Measurements from ENCODE around the gene N4BP2L2. TPM values are rescaled to one million over a fixed set of nuclear protein-coding genes. Genes with fewer than 3 reads are reported as not detected.

The N4BP2L2 gene
- total RNA-seq, 2 donors from 2014 or later, result 59.6 to 82.3 TPM

DNA sequence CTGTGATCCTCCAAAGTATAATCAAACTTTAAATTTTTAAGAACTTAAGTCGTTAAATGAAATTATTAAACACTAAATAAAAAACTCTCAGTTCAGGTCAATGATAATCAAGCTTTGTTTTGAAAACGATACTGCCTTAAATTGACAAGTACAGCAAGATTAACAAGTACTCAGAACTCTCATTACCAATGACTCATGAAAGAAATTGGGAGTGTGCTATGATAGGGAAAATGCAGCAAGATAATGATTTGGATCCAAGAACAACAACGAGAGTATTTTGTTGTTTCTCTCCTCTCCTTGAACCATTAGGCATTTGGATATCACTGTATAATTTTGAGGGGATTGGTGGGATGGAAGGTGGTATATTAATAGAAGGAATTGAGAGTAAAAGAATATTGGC is 10.2 kb downstream of the N4BP2L2 start:
- Histone ChIP-seq H3K4me3 (no peak overlapping the region), H3K4me1 (peaks cover 12% of the 10 kb centered on the region), H3K36me3 (no peaks in the 10 kb centered on the region), H3K9ac (ENCODE audit: low read depth in 2 of 2, low read length in 2 of 2) (no peak overlapping the region), H3K27ac (no peak overlapping the region), H3K9me3 (no peaks in the 10 kb centered on the region), H3K27me3 (no peaks in the 10 kb centered on the region)
- TF ChIP-seq, protein P1, sequence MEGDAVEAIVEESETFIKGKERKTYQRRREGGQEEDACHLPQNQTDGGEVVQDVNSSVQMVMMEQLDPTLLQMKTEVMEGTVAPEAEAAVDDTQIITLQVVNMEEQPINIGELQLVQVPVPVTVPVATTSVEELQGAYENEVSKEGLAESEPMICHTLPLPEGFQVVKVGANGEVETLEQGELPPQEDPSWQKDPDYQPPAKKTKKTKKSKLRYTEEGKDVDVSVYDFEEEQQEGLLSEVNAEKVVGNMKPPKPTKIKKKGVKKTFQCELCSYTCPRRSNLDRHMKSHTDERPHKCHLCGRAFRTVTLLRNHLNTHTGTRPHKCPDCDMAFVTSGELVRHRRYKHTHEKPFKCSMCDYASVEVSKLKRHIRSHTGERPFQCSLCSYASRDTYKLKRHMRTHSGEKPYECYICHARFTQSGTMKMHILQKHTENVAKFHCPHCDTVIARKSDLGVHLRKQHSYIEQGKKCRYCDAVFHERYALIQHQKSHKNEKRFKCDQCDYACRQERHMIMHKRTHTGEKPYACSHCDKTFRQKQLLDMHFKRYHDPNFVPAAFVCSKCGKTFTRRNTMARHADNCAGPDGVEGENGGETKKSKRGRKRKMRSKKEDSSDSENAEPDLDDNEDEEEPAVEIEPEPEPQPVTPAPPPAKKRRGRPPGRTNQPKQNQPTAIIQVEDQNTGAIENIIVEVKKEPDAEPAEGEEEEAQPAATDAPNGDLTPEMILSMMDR (IDR thresholded peaks at IDR 0.05), result no peak
- intact Hi-C loops (cut with DNase I), result no loop called here
- no peak for DNase-seq

DNA sequence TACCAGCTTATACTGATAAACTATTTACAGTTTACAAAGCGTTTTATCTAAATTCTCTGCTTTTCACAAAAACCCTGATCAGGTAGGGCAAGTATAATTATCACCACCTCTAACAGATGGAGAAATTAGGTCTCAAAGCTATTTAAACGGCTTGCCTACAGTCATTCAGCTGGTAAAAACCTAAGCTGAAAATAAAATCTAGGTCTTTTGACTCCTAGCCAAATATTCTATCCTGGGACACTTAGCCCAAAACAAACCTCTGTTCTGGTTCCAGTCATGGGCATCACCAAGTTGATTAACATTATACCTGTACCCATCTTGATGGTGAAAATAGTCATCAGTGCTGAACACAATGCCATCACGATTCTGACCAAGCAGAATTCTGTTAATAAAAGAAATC is 11.4 kb downstream of the N4BP2L2 start:
- TF ChIP-seq, protein P1 (IDR thresholded peaks at IDR 0.05), result no peak
- no peaks in the 10 kb centered on the region for H3K36me3 ChIP-seq
- H3K4me1 ChIP-seq, result peaks cover 12% of the 10 kb centered on the region
- DNase-seq, result no peak
- no peaks in the 10 kb centered on the region for H3K9me3 ChIP-seq
- H3K27me3 ChIP-seq, result no peaks in the 10 kb centered on the region
- intact Hi-C loops (cut with DNase I), result no loop called here
- no peak overlapping the region for H3K4me3 ChIP-seq
- no peak overlapping the region for H3K9ac ChIP-seq (ENCODE audit: low read depth in 2 of 2, low read length in 2 of 2)
- H3K27ac ChIP-seq, result no peak overlapping the region

DNA sequence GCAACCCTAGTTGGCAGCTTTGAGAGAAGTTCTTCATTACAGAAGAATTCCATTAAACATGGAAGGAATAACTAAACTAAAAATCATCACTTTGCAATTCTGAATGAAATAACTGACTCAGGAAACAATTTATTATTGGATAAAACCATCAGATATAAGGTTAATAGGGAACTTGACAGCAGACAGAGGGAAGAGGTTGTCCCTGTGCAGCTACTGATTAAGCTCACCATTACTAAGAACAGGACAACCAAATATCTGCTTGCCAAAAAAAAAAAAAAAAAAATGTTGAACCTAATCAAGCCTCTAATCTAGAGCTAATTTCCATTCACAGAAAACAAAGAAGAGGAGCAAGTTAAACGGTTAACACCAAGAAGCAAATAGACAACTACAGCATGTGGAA is 12.8 kb downstream of the N4BP2L2 start:
- no peak for DNase-seq
- Histone ChIP-seq H3K27ac (no peak overlapping the region), H3K4me3 (no peak overlapping the region), H3K4me1 (peaks cover under 1% of the 10 kb centered on the region), H3K36me3 (no peaks in the 10 kb centered on the region), H3K27me3 (no peaks in the 10 kb centered on the region), H3K9me3 (no peaks in the 10 kb centered on the region), H3K9ac (ENCODE audit: low read depth in 2 of 2, low read length in 2 of 2) (no peak overlapping the region)
- intact Hi-C loops (cut with DNase I), result no loop called here
- TF ChIP-seq, protein P1 (IDR thresholded peaks at IDR 0.05), result no peak

DNA sequence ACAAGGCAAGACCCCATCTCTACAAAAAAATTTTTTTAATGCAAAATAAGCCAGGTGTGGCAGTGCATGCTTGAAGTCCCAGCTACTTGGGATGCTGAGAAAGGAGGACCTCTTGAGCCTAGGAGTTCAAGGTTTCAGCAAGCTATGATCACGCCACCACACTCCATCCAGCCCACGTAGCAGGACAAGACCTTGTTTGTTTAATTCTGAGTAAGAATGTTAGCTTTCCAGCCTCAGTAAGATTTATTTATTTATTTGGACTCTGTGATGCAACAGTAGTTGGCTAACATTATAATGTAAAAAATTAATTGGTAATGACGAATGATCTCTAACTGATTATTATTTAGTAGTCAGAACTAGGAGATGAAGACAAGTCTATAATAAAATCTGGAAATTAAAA is 23.3 kb downstream of the N4BP2L2 start:
- no peaks in the 10 kb centered on the region for H3K9me3 ChIP-seq
- no peaks in the 10 kb centered on the region for H3K4me1 ChIP-seq
- no peaks in the 10 kb centered on the region for H3K27me3 ChIP-seq
- H3K4me3 ChIP-seq, result no peak overlapping the region
- no peak overlapping the region for H3K27ac ChIP-seq
- no peak for DNase-seq
- intact Hi-C loops (cut with DNase I), result no loop called here
- TF ChIP-seq, protein P1 (IDR thresholded peaks at IDR 0.05), result no peak
- no peaks in the 10 kb centered on the region for H3K36me3 ChIP-seq
- no peak overlapping the region for H3K9ac ChIP-seq (ENCODE audit: low read depth in 2 of 2, low read length in 2 of 2)

DNA sequence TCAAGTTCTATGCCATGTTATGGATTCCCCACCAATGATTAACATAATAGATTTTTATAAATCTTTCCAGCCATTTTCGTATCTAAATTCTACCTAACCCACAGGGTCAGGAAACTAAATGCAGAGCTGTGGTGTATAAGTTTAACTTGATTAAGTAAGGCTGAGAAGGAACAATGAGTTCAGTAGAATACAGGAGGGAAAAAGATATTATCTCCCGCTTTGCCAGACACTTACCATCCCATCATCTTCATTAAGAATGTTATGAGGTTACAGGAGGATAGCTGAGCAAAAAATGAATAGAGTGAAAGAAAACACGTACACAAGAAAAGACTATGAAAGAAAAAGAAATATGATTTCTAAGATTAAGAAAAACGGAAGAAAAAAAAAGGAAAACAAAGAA is 27.1 kb downstream of the N4BP2L2 start:
- TF ChIP-seq, protein P1 (IDR thresholded peaks at IDR 0.05), result no peak
- H3K9ac ChIP-seq (ENCODE audit: low read depth in 2 of 2, low read length in 2 of 2), result no peak overlapping the region
- no peaks in the 10 kb centered on the region for H3K9me3 ChIP-seq
- no peaks in the 10 kb centered on the region for H3K36me3 ChIP-seq
- intact Hi-C loops (cut with DNase I), result no loop called here
- DNase-seq, result no peak
- H3K27ac ChIP-seq, result no peak overlapping the region
- H3K27me3 ChIP-seq, result no peaks in the 10 kb centered on the region
- no peaks in the 10 kb centered on the region for H3K4me1 ChIP-seq
- H3K4me3 ChIP-seq, result no peak overlapping the region

DNA sequence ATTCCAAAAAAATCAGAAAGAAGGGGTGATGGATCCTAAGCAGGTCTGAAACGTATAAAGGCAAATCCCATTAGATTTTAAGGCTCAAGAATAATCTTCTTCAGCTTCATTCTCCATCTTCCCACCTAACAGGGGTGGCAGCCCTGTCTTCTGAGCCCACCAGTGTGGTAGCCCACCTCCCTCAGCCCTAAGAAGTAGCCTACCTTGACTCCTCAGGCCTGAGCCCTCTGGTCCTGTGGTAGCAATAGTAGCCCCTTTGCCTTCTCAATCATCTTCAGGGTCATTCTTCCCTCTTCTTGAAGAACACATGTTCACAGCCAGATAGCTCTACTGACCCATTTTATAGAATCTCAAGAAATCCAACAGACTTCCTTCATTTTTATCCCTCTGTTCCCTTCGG is 33.7 kb downstream of the N4BP2L2 start:
- Histone ChIP-seq H3K27ac (no peak overlapping the region), H3K4me1 (no peaks in the 10 kb centered on the region), H3K27me3 (no peaks in the 10 kb centered on the region), H3K9me3 (no peaks in the 10 kb centered on the region), H3K4me3 (no peak overlapping the region), H3K36me3 (no peaks in the 10 kb centered on the region), H3K9ac (ENCODE audit: low read depth in 2 of 2, low read length in 2 of 2) (no peak overlapping the region)
- intact Hi-C loops (cut with DNase I), result no loop called here
- TF ChIP-seq, protein P1 (IDR thresholded peaks at IDR 0.05), result no peak
- DNase-seq, result no peak
